GM18951 (cell line): ENCODE measurements around the gene UGT8.
"Not testable (repeated sequence)": the region's sequence is repeated elsewhere in the genome, so short reads cannot be mapped to it uniquely, and the experiment has no call there.

Experiments used
- POLR2A ChIP-seq: IDR thresholded peaks from 4 replicates; pipeline ENCODE4 v1.6.1; 2011; ENCODE audit warnings: mild to moderate bottlenecking; ENCODE audit not compliant: insufficient read length, insufficient read depth; ENCODE audit errors: extremely low read depth
- in situ Hi-C: fragments of 300-500 bp; cut with MboI; formaldehyde crosslinking; loops from one replicate; pipeline ENCODE4 v1.12.0; 2022; ENCODE audit warnings: low sequenced_read_pairs, mixed read lengths, inconsistent platforms; ENCODE audit not compliant: unreplicated experiment

The UGT8 gene, protein sequence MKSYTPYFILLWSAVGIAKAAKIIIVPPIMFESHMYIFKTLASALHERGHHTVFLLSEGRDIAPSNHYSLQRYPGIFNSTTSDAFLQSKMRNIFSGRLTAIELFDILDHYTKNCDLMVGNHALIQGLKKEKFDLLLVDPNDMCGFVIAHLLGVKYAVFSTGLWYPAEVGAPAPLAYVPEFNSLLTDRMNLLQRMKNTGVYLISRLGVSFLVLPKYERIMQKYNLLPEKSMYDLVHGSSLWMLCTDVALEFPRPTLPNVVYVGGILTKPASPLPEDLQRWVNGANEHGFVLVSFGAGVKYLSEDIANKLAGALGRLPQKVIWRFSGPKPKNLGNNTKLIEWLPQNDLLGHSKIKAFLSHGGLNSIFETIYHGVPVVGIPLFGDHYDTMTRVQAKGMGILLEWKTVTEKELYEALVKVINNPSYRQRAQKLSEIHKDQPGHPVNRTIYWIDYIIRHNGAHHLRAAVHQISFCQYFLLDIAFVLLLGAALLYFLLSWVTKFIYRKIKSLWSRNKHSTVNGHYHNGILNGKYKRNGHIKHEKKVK

GRCh38 chr4:114598191-114599121 lies at the start of gene UGT8:
TSS of gene UGT8 (plus strand) at chr4:114598807. CDS start at chr4:114622881, 24,074 bp downstream.
- in situ Hi-C loops, result no loop called here
- no peak for TF ChIP-seq POLR2A

DNA sequence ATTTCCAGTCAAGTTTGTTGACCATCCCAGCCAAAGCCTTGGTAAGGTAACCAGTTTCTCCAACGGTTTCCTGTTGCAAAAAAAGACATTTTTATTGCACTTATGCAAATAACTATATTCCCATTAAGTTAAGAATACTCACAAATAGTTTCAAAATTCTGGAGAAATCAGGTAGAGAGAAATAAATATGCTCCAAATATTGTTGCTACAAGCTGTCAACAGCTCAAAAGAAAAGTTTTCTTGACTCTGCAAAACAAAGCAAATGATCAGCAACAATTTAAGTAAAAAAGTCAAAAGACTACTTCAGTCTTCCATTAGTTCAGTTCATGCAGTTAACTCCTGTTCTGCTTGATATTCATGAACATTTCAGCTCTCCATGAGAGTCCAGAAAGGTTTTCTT lies 49.0 kb upstream of the UGT8 start:
- no peak for TF ChIP-seq POLR2A
- in situ Hi-C loops, result no loop called here

GRCh38 chr4:114558446-114559020 lies 40.1 kb upstream of the UGT8 start:
- in situ Hi-C loops, result no loop called here
- TF ChIP-seq POLR2A, result no peak

- no peak for TF ChIP-seq POLR2A
- in situ Hi-C loops, result no loop called here
Observed at GRCh38 chr4:114561590-114561989, 37.0 kb upstream of the UGT8 start.

DNA sequence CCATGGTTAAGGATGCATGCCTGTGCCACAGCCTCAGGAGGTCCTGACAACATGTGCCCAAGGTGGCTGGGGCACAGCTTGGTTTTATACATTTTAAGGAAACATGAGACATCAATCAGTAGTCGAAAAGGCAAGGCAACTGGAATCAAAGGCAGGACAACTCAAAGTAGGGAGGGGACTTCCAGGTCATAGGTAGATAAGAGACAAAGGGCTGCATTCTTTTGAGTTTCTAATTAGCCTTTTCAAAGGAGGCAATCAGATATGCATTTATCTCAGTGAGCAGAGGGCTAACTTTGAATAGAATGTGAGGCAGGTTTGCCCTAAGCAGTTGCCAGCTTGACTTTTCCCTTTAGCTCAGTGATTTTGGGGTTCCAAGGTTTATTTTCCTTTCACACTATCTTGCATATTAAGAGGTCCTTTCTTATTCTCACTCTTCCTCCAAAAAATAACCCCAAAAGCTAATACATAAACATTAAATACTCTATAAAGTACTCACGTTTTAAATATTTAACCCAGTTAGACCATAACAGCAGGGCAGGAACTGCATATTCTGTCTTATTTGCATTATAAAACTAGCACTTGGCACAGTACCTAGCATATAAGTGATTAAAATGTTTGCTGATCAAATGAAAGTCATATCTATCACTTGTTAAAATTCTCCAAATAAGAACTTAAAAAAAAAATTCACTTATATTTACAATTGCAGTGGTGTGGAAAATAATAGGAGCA lies 36.3 kb upstream of the UGT8 start:
- in situ Hi-C loops, result no loop called here
- TF ChIP-seq POLR2A, result no peak

GRCh38 chr4:114563536-114564315 lies 34.9 kb upstream of the UGT8 start:
- in situ Hi-C loops, result no loop called here
- TF ChIP-seq POLR2A, result no peak

- TF ChIP-seq POLR2A, result no peak
- in situ Hi-C loops, result no loop called here
Observed at GRCh38 chr4:114577386-114577785, 21.2 kb upstream of the UGT8 start.

DNA sequence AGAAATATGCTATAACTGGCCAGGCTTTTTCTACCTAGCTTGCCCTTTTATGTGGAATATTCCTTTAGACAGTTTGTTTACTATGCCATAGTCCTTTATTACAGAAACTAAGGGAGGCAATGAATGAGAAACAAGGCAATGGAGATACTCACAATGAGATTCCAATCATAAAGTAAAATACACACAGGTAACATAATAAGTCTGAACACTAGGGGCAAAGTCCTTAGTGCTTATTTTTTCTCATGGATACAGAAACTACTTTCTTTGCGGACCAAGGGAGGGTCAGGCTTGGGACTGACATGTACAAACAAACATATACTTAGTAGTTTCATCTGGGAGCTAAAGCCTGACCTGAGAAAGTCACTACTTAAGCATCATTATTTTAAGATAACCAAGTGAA lies 16.0 kb upstream of the UGT8 start:
- in situ Hi-C loops, result no loop called here
- TF ChIP-seq POLR2A, result no peak

GRCh38 chr4:114588305-114588704 lies 10.3 kb upstream of the UGT8 start:
- in situ Hi-C loops, result no loop called here

GRCh38 chr4:114590360-114590759 lies 8.2 kb upstream of the UGT8 start:
- in situ Hi-C loops, result not testable (repeated sequence)

More at GRCh38 chr4:114588305-114588704, 10.3 kb upstream of the UGT8 start:
- no peak for TF ChIP-seq POLR2A

DNA sequence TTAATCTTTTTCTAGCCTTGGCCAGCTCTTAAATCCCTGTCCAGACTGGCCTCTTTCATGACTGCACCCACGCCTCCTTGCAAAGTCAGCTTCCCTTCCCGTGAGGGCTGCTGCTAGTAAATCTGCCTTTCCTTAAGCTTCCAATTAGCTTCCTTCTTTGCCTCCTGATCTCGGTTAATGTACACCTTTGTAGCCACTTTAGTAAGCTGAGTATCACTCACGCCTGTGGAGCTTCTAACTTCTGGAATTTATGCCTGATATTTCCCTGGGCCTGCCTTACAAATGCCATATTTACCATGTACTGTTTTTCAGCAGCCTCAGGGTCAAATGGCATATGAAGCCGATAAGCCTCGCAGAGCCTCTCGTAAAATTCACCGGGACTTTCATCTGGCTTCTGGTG lies 5.1 kb upstream of the UGT8 start:
- in situ Hi-C loops, result no loop called here
- no peak for TF ChIP-seq POLR2A

- in situ Hi-C loops, result no loop called here
- no peak for TF ChIP-seq POLR2A
Observed at GRCh38 chr4:114595207-114595606, 3.4 kb upstream of the UGT8 start.

DNA sequence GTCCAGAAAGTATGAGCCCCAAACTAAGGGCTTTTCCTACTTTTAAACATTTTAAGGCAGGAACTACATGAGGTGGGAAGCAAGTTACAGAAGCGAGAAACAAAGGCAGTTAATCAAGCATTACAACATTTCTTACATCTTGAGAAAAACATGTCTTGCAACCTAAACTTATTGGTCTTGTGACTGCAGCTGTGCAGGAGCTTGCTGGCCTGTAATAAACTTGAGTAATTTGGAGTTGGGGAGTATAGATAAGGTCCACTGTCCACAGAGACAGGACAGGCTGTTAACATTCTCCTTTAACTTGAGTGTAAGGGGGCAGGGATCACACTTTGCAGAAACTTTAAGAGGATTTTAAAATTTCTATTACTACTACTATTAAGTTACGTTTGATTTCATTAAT lies 2.7 kb upstream of the UGT8 start:
- TF ChIP-seq POLR2A, result no peak
- in situ Hi-C loops, result no loop called here
